A673 (cell line): Measurements from ENCODE around the gene RUNX2. TPM values are rescaled to one million over a fixed set of nuclear protein-coding genes. Genes with fewer than 3 reads are reported as not detected.
"Not testable (repeated sequence)": the region's sequence is repeated elsewhere in the genome, so short reads cannot be mapped to it uniquely, and the experiment has no call there.

Experiments
- Bru-seq: library from RNA; stranded (reverse); fragments of 400-500 nt; gene quantifications from one replicate; lab custom pipeline; 2021; lab: Mats Ljungman, UMichigan
- BruChase-seq, 2 experiments: library from RNA; stranded (reverse); fragments of 400-500 nt; gene quantifications; one replicate each; lab custom pipeline; 2021; lab: Mats Ljungman, UMichigan
- BruUV-seq: library from RNA; stranded (reverse); fragments of 400-500 nt; replicated peaks from 2 replicates; lab custom pipeline; 2021; lab: Mats Ljungman, UMichigan
- CTCF ChIA-PET: fragments of 300-600 bp; sonication (Branson Sonifier 250); formaldehyde crosslinking; loops from one replicate; lab custom pipeline; 2022; ENCODE audit warnings: antibody characterized with exemption; lab: Charles Lee
- POLR2A ChIA-PET: fragments of 300-600 bp; sonication (Branson Sonifier 250); formaldehyde crosslinking; loops from one replicate; lab custom pipeline; 2022; ENCODE audit warnings: antibody characterized with exemption; ENCODE audit not compliant: low non-redundant PET; lab: Charles Lee
- DNase-seq: peaks from one replicate; pipeline ENCODE4 v3.0.0-alpha.2; 2015; ENCODE audit warnings: low spot score
- H3K27ac ChIP-seq: fragments of 200-600 bp; sonication (generic); 2 replicates; pipeline ENCODE4 v1.5.1; 2016; ENCODE audit warnings: mixed run types, low read depth, mild to moderate bottlenecking, mixed read lengths, antibody characterized with exemption, low read length; ENCODE audit not compliant: poor library complexity, severe bottlenecking
- H3K27me3 ChIP-seq: fragments of 200-600 bp; sonication (generic); replicated peaks from 2 replicates; pipeline ENCODE4 v1.6.1; 2017; ENCODE audit warnings: mixed run types, low read depth, mild to moderate bottlenecking, mixed read lengths, antibody characterized with exemption, low read length; ENCODE audit not compliant: insufficient read depth, poor library complexity
- H3K36me3 ChIP-seq: fragments of 200-600 bp; sonication (generic); 2 replicates; pipeline ENCODE4 v1.6.1; 2016; ENCODE audit warnings: mixed run types, mild to moderate bottlenecking, mixed read lengths, antibody characterized with exemption, low read length; ENCODE audit not compliant: insufficient read depth, poor library complexity, severe bottlenecking
- H3K4me1 ChIP-seq: fragments of 200-600 bp; sonication (generic); 2 replicates; pipeline ENCODE4 v1.6.1; 2017; ENCODE audit warnings: mixed run types, mild to moderate bottlenecking, mixed read lengths, antibody characterized with exemption, low read length; ENCODE audit not compliant: insufficient read depth, poor library complexity, severe bottlenecking
- H3K4me3 ChIP-seq: fragments of 200-600 bp; sonication (generic); 2 replicates; pipeline ENCODE4 v1.5.1; 2016; ENCODE audit warnings: low read depth, mixed run types, mild to moderate bottlenecking, mixed read lengths, low read length; ENCODE audit not compliant: poor library complexity, severe bottlenecking
- H3K9me3 ChIP-seq: fragments of 200-600 bp; sonication (generic); 2 replicates; pipeline ENCODE4 v1.6.1; 2016; ENCODE audit warnings: mixed run types, low read depth, mild to moderate bottlenecking, mixed read lengths, antibody characterized with exemption, low read length; ENCODE audit not compliant: poor library complexity, severe bottlenecking
- CTCF ChIP-seq: fragments of 300-800, 200-600 bp; sonication (generic); conservative IDR thresholded peaks from 2 replicates; pipeline ENCODE4 v1.5.1; 2017; ENCODE audit warnings: low read depth, mild to moderate bottlenecking, antibody characterized with exemption, low read length, moderate library complexity, mixed read lengths
- EZH2 ChIP-seq: fragments of 200-600 bp; sonication (generic); IDR thresholded peaks from 2 replicates; pipeline ENCODE4 v1.6.1; 2017; ENCODE audit warnings: borderline replicate concordance, low read depth, mild to moderate bottlenecking, mixed read lengths, antibody characterized with exemption, low read length; ENCODE audit not compliant: poor library complexity, severe bottlenecking
- intact Hi-C: fragments of 100-400 bp; cut with micrococcal nuclease; formaldehyde crosslinking; loops from one replicate; pipeline ENCODE4 v1.10.0; 2022; ENCODE audit not compliant: unreplicated experiment
- long read RNA-seq: library from polyadenylated mRNA; stranded (forward); transcript quantifications from one replicate; pipeline ENCODE4 v2.0.0, GENCODE V29; 2022
- total RNA-seq: library from RNA; stranded (reverse); gene quantifications from 2 replicates; pipeline ENCODE4 v1.2.3, GENCODE V29; 2021

The RUNX2 gene
- total RNA-seq, result 4.0 and 4.9 TPM in 2 replicates
- Bru-seq, nascent RNA, result percentile 48 among the genes with signal in this experiment
- BruChase-seq, experiment 1, labeled RNA remaining after a 2-hour chase, result percentile 41 among the genes with signal in this experiment
- BruChase-seq, experiment 2, labeled RNA remaining after a 6-hour chase, result percentile 37 among the genes with signal in this experiment
- long read RNA-seq, partial matches to known transcripts, result 0 of 4 reads
- long read RNA-seq, other reads (novel, unspliced or antisense), result 4 of 4 reads

GRCh38 chr6:45327956-45328522 is at the start of gene RUNX2:
TSS of gene RUNX2 (plus strand) at chr6:45328330. CDS start at chr6:45328727, 397 bp downstream.
- TF ChIP-seq EZH2 (no peak), CTCF (no peak)
- no TSS peak for BruUV-seq
- ChIA-PET POLR2A (no interaction called here), CTCF (no interaction called here)
- H3K27me3 ChIP-seq, result no peaks in the 10 kb centered on the region
- H3K9me3 ChIP-seq, result no peaks in the 10 kb centered on the region
- peak within 1 kb of the TSS; percentile 19 for H3K4me3 ChIP-seq
- intact Hi-C loops, result no loop called here
- no peaks in the 10 kb centered on the region for H3K36me3 ChIP-seq
- peak within 1 kb of the TSS; percentile 81 for H3K27ac ChIP-seq
- peak; percentile 73 for DNase-seq
- peaks cover 26% of the 10 kb centered on the region for H3K4me1 ChIP-seq

GRCh38 chr6:45278367-45278766 is 49.8 kb upstream of the RUNX2 start:
- Histone ChIP-seq H3K36me3 (no peaks in the 10 kb centered on the region), H3K27me3 (no peaks in the 10 kb centered on the region), H3K9me3 (no peaks in the 10 kb centered on the region), H3K4me1 (peaks cover 4% of the 10 kb centered on the region), H3K27ac (no peak overlapping the region), H3K4me3 (no peak overlapping the region)
- intact Hi-C loops, result no loop called here
- DNase-seq, result no peak
- ChIA-PET POLR2A (no interaction called here), CTCF (no interaction called here)
- no TSS peak for BruUV-seq
- TF ChIP-seq CTCF, result no peak
- TF ChIP-seq EZH2, result no peak

- BruUV-seq, DNase-seq, POLR2A ChIA-PET, CTCF ChIA-PET, H3K4me1 ChIP-seq, H3K36me3 ChIP-seq, H3K27ac ChIP-seq, H3K9me3 ChIP-seq, H3K27me3 ChIP-seq, H3K4me3 ChIP-seq, intact Hi-C loops: not testable (repeated sequence)
Measured at GRCh38 chr6:45286707-45287106, 41.4 kb upstream of the RUNX2 start.
